DMS114 treated with DMSO at 0.1 percent for 48 hours (cell line): ENCODE results near the gene CDRT15.
"Not testable (repeated sequence)": the region's sequence is repeated elsewhere in the genome, so short reads cannot be mapped to it uniquely, and the experiment has no call there.

Experiments used
- DNase-seq: peaks from one replicate; lab custom pipeline; 2025; ENCODE audit not compliant: unreplicated experiment; lab: John Stamatoyannopoulos, UW

Gene CDRT15

DNA sequence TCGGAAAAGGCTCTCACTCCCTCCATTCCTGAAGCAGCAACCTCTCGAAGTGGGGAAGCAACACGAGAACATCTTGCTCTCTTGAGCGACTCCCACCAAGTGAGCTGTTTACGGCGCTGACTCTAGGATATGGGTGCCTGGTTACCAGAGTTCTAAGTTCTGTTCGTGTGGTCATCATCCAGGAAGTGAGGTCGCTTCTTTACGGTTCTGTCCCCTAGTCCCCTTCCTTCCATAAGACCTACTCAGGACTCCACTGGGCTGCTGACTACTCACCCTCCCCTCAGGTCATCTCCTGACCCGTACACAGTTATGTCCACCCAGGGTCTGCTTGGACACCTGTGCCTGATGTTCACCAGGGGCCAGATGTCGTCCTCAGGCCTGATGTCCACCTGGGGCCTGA is at the start of gene CDRT15:
TSS of gene CDRT15 (minus strand) at position 101 of the 400 bp plus-strand sequence. CDS start at position 72, 29 bp downstream.
- not testable (repeated sequence) for DNase-seq

DNA sequence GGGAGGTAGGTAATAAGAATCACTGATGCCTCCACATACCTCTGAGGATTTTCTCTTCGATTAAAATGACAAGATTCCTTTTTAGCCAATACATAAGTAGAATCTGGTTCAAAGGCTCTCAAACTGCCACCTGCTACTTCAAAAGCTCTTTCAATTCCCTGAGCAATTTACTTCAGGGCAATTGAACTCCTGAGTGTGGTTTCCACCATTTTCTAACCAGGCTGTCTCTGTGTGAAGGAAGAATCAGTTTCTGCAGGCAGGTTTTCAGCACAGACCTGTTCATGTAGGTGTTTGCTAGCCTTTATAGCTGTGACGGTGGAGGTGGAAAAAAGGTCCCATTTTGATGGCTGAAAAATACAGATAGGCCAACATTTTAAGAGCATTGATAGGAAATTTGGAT is 46.1 kb upstream of the CDRT15 start:
- no peak for DNase-seq

DNA sequence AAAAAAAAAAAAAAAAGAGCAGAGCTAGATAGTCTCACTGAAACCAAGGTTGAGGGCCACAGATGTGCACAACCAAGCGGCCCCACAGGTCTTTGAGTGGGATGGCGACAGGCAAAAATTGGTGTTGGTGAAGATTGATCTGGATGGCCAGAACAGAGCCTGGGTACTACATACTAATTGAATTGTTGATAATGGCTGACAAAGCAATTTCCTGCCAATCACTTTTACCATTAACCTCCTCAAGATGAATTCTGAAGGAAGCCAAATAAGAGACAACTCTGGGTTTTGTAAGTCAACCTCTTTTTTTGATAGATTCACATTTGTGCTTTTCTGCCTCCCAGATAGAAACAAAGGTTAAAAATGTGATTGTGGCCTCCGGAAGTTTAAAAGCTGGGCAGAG is 44.9 kb upstream of the CDRT15 start:
- no peak for DNase-seq

DNA sequence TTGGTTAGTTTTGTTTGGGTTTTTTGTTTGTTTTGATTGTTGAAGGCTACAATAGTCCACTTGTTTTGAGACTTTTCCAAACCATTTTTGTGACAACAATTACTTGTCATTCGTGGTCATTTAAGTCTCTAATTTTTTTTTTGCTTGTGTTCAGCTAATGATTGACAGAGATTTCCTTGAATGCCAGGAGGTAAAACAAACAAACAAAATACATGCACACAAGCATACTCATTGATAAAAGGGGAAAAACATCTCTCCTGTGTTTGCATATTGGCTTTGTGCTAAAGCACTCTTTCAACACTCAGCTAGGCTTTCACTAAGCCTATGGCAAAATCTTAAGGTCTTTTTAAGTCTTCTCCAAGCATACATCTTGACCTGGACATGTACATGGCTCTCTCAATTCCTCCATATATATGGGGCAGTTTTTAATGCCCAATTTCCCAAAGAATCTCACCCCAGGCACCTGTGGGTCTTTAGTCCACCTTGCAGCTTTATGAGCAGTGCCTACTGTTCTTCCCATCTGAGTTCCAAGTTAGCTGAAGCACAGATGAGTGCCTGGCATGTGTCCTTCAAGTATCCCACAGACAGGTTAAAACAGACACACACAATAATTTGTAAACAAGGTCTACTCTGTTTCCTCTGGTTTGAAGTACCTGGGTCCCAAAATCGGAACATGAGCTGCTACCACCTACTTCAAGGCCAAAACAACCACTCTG is 40.0 kb upstream of the CDRT15 start:
- no peak for DNase-seq

DNA sequence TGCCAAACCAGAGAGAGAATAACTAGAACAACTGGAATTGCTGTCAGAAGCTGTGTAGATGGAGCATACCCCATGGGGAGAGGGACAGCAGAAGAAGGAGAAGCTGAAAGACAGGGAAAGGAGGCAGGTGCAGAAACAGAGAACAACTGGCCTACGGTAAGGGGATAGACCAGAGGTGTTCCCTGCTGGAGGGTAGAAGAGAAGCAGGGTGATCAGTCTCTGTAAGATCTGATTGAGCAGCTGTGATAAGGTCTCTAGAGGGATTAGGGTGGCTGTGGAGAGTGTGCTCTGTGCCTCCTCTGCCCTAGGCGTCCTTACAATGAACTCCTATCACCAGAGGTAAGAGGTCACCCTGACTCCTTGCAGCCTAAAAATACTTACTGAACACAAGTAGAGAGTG is 33.8 kb upstream of the CDRT15 start:
- no peak for DNase-seq

DNA sequence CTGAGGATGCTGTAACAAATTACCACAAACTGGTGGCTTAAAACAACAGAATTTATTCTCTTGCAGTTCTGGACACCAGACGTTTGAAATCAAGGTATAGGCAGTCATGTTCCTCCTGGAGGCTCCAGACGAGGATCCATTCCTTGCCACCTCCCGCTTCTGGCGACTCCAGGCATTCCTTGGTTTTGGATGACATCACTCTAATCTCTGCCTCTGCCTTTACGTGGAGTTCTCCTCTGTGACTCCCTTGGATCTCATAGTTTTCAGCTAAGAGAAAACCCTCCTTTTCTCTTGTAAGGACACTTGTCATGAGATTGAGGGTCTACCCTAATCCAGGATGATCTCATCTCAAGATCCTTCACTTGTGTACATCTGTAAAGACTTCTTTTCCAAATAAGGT is 32.8 kb upstream of the CDRT15 start:
- no peak for DNase-seq

DNA sequence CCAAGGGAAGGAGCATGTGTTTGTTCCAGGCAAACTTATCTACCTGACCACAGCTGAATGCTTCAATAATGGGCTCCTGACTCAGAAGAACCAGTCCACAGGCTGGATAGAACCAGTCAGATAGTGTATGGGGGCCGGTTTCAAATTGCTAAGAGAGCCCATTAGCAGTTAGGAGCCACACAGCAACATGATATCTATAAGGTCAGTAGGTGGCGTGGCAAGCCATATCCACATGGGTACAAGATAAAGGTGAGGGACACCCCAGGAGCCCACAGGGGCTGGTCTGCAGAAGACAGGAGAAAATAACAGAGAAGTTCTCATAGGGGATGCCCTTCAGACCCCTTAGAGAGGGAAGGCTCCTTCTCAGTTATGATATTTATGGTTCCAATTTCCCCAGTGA is 31.6 kb upstream of the CDRT15 start:
- DNase-seq = no peak

DNA sequence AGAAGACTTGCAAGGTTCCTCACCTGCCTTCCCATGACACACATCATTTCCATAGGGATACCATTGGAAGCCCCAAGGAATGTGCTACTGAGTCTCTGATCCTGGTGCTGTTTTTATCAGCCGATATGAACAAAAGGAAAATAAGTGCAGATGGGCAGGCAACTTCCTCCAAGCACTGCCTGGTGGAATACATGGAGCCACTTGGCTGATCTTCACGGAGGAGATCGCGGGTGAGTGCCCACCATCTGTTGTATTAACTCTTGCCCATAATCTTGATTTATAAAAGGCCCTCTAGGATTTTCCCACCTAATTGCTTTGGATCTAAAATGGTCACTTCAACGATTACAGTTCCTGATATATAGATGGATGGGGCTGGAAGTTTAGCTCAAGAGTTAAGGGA is 24.7 kb upstream of the CDRT15 start:
- no peak for DNase-seq

DNA sequence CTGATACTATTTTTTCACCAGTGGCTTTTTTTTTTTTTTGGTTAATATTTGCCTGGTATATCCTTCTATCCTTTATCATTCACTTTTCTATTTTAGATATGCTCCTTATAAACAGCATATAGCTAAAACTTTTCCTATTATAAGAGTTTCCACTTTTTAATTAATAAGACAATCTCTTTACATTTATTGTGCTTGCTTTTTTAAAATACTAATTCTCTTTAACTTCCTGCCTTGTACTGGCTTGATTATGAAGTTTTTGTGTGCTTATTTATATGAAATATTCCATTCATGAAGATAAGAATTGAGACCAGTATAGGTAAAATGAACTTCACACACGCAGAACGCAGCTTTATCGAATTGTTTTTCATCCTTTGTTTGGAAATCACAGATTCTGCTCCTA is 9.0 kb upstream of the CDRT15 start:
- DNase-seq = no peak

DNA sequence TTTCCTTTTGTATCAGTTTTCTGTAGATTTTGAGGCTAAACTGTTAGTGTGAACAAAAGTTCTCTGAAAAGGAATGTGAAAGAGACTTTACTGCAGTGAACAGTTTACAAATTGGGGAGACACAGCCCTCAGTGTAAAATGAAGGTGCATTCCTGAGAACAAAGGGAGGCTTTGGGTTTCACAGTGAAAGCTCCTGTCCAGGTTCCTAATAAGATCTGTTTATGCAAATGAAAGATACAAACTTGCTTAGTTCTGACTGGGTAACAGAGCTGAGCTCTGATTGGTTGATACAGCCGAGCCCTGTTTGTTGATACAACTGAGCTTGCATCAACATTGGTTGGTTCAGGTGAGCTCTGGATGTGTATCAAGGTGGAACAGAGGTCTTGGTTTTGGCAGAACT is 8.3 kb upstream of the CDRT15 start:
- no peak for DNase-seq

DNA sequence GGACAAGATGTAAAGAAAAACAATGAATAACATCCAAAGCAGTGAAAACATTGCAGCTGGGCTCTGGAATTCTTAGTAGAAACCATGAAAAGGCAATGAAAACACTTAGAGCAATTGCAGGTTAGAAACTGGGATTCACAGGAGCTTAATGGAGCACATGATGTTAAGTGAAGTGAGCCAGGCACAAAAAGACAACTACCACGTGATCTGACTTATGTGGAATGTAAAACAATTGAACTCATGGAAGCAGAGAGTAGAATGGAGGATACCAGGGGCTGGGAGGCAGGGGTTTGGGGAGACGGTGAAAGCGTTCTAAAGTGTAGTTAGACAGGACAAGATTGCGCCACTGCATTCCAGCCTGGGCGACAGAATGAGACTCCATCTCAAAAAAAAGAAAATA is 2.6 kb upstream of the CDRT15 start:
- not testable (repeated sequence) for DNase-seq

DNA sequence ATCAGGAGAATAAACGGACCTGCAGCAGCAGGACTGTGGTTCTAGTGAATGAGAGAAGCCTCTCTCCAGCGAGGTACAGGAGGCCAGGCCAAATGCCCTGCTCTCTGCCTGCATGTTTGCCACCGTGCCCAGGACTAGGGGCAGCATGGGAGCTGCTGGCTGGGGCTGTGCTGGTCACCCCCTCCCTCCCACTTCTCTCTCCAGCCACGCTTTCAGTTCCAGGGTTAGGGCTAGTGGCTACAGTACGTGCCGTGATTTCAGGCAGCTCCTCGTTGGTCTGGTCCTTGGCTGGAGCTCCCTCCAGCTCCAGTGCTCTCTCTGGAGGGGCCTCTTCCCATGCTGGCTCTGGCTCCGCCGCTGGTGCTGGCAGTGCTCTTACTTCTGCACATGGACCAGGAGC is 630 bp downstream of the CDRT15 start:
- DNase-seq = not testable (repeated sequence)

DNA sequence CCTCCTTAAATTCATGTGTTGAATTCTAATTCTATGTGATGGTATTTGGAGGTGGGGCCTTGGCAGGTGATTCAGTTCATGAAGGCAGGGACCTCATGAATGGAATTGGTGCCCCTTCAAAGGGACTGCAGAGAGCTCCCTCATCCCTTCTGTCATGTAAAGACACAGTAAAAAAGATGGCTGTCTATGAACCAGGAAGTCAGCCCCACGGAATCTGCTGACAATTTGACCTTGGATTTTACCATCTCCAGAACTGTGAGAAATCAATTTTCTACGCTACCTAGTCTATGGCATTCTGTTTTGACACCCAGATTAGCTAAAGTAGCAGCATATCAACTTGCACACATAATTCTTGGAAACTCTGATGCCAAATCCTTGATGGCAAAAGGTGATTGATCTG is 1.6 kb downstream of the CDRT15 start:
- DNase-seq = not testable (repeated sequence)

DNA sequence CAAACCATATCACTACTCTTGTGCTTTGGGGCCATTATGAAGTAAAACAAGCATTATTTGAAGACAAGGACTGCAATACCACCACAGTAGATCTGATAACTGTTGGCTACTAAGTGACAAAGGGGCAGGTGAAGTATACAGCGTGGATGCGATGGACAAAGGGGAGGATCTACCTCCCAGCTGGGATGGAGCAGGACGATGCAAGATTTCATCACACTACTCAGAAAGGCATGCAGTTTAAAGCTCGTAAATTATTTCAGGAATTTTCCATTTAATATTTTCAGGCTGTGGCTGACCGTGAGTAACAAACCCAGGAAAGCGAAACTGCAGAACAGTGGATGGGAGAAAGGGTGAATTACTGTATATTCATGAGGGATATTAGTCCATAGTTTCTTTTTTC is 5.5 kb downstream of the CDRT15 start:
- not testable (repeated sequence) for DNase-seq

DNA sequence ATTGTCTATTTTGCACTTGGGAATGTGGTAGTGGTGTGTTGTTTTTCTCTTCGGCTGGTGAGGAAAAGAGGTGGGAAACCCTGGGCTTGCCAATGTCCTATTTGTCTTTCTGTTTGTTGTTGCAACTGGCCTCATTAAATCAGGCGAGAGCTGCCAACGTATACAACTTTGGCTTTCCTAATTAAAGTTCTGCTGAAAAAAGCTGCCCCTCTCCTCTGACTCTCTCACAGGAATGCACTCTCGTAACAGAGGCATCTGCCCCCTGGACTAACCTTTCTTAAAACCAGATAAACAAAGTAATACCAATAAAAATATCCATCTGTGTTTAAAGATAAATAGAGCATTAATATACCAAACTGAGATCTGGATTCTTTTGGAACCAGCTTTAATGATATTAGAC is 7.8 kb downstream of the CDRT15 start:
- DNase-seq = no peak

DNA sequence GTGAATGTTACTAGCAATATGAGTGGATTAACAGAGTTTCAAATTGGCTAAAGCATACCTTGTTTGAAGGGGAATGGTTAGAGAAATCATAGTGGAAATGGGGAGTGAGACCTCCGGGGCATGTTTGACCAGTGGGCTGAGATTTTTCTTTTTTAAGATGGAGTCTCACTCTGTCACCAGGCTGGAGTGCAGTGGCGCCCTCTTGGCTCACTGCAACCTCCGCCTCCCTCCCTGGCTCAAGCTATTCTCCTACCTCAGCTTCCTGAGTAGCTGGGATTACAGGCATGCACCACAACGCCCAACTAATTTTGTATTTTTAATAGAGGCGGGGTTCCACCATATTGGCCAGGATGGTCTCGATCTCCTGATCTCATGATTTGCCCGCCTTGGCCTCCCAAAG is 9.6 kb downstream of the CDRT15 start:
- DNase-seq = no peak

DNA sequence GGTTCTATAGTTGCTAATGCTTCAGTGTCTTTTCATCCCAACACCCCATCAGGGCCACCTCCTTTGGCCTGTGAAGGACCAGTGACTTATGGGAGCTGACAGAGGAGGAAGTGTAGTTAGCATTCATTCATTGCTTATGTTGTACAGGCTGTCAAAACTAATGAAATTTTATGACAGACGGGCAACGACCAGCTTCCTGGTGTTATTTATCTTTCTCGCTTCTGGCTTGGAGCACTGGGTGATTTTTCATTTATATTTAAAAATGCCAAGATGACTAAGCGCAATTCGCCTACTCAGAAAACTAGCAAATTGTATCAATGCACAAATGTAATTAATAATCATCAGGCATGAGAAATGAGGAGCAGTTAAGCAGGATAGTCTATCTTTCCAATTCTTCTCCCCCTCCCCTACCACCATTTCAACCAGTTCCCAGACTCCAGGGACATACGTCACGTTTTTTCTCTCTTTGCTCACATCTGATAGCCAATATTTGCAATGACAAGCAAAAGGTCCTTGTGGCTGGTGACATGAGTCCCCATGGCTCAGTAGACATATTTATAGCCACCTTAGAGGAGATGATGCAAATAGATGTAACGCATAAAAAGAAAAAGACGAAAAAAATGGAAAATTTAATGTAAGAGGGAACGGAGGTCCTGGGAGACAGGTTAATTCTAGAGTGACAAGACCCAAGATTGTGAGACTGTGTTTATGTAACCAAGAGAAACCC is 11.2 kb downstream of the CDRT15 start:
- no peak for DNase-seq

DNA sequence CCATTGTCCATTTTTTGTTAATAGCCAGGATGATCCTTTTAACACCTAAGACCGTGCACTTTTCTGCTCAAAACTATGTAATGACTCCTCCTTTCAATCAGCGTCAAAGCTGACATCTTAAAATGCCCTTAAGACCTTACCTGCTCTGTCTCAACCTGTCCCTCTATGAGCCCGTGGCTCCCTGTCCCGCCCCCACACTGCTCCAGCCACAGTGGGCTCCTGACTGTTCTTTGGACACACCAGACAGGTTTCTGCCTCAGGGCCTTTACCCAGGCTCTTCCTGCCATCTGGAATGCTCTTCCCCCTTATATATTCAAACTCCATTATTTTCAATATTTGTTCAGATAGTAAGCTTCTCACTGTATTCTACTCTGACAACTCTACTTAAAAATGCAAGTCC is 14.1 kb downstream of the CDRT15 start:
- no peak for DNase-seq

DNA sequence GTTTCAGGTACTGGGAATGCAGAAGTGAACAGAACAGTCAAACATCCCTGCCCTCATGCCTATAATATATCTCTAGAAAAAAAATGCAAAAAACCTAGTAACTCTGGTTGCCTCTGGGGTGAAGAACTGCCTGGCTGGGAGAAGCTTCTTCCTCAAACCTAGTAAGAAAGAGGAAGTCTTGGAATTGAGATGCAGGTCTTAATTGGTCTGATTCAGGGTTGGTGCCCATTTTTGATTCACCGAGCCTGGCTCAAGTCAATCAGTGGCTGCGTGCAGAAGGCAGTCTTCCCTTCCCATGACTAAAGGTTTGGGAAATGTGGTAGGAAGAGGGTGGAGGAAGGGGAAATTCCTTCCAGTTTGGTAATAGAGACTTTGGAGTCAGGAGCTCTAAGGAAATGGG is 22.4 kb downstream of the CDRT15 start:
- DNase-seq = no peak

DNA sequence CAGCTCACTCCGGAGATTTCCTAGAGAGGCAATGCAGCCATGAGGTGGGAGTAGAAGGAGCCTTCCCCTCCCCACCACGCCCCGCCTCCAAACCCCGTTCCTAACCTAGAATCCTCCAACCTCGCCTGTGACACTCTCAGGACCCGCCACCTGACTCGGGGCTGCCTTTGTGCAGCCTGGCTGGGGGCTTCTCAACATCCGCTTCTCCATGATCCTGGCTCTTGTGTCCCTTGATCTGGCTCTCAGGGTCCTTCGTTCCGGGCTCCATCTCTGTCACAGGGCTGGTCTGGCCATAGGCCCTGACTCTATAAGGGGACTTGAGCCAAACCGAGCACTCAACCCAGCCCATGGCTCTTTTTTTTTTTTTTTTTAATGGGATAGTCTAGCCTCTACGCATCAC is 24.3 kb downstream of the CDRT15 start:
- DNase-seq = no peak

DNA sequence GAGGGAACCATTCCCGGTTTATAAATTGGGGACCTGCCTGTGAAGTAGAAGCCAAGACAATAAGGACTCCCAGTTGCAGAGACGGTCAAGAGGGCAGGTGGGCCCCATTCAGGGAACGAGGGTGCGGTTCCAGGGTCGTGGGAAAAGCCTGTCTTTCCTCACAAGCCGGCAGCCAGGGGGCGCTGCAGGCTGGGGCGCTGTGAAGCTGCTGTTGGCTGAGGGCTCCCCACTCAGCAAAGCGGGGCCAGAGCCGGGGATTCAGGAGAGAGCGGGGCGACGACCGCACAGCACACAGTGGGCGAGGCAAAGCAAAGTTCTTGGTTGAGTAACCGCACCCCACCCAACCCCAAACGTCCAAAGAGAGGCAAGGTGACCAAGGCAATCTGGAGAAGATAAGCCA is 24.9 kb downstream of the CDRT15 start:
- no peak for DNase-seq

DNA sequence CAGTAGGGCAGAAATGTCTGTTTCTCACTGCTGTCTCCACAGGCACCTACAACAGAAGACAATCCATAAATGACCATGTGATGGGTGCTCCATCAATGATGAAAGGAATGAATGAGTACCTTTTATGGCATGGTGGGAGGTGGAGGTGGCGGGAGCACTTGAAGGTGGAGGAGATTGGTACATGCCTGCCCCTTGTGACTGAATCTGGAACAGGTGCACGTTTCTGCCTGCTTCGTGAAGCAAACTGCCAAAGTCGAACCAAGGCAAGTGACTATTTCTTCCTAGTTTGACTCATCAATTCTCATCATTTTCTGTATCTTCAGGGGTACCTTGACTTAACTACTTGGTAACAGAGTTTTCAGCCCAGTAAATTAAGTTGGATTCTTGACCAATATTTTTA is 25.4 kb downstream of the CDRT15 start:
- no peak for DNase-seq

DNA sequence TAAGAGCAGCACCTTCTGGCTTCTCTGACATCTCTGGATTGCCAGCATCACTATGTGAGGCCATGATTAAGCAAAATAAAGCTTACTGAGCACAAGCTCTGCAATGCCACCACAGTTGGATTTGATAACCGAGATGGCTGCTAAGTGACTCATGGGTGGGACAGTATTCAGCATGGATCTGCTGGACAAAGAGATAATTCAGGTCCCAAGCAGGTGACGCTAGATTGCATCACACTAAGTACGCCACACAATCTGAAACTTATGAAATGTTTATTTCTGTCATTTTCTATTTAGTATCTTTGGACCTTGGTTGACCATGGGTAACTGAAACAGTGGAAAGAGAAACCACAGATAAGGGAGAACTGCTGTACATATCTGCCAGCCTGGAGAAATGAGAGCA is 27.4 kb downstream of the CDRT15 start:
- no peak for DNase-seq
